Measurements from ENCODE around the gene MLLT3.

GRCh38 chr9:20369391-20369790, 252.9 kb downstream of the MLLT3 start:
- TF ChIP-seq CTCF (IDR thresholded peaks at IDR 0.05; ENCODE audit: extremely low read depth in 1 of 2, insufficient read depth in 1 of 2, low read depth in 1 of 2, low read length in 2 of 2) = no peak
- no peak for TF ChIP-seq POLR2AphosphoS5 (IDR thresholded peaks at IDR 0.05; ENCODE audit: insufficient read depth, low read depth, low read length)
- TF ChIP-seq EZH2 (IDR thresholded peaks at IDR 0.05; ENCODE audit: borderline replicate concordance, low read depth, low read length, severe bottlenecking) = no peak
- no peak for TF ChIP-seq POLR2A (IDR thresholded peaks at IDR 0.05; ENCODE audit: low read depth, low read length)
- TF ChIP-seq MYC (IDR thresholded peaks at IDR 0.05; ENCODE audit: low read depth, low read length) = no peak
- no peak for TF ChIP-seq MAX (IDR thresholded peaks at IDR 0.05; ENCODE audit: insufficient read depth, insufficient read length)

All from endothelial cell of umbilical vein (primary cell).